ENCODE results near the gene CNTROB. TPM values are rescaled to one million over a fixed set of nuclear protein-coding genes. Genes with fewer than 3 reads are reported as not detected.

The CNTROB gene
- total and polyA plus RNA-seq, 10 of the 15 experiments (the other 5 are each of a cell fraction or from before 2014, with no cell fraction given): 2.0 to 36.2 (median 28.2) TPM

DNA sequence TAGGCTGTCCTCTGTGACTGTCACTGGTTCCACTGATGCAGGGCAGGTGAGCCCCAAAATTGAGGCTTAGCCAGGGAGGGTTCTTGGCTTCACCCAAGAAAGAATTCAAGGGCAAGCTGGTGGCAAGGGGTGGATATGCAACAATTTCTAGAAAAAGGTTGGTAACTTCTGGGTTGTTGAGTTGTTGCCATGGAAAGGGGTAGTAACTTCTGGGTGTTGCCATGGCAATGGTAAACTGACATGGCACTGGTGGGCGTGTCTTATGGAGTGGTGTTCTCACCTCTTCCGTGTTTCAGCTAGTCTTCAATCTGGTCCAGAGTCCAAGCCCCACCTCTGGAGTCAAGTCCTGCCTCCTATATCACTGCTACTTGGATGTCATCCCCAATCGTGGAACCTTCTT lies 60.9 kb downstream of the CNTROB start (continued):
- TF ChIP-seq, protein P1, sequence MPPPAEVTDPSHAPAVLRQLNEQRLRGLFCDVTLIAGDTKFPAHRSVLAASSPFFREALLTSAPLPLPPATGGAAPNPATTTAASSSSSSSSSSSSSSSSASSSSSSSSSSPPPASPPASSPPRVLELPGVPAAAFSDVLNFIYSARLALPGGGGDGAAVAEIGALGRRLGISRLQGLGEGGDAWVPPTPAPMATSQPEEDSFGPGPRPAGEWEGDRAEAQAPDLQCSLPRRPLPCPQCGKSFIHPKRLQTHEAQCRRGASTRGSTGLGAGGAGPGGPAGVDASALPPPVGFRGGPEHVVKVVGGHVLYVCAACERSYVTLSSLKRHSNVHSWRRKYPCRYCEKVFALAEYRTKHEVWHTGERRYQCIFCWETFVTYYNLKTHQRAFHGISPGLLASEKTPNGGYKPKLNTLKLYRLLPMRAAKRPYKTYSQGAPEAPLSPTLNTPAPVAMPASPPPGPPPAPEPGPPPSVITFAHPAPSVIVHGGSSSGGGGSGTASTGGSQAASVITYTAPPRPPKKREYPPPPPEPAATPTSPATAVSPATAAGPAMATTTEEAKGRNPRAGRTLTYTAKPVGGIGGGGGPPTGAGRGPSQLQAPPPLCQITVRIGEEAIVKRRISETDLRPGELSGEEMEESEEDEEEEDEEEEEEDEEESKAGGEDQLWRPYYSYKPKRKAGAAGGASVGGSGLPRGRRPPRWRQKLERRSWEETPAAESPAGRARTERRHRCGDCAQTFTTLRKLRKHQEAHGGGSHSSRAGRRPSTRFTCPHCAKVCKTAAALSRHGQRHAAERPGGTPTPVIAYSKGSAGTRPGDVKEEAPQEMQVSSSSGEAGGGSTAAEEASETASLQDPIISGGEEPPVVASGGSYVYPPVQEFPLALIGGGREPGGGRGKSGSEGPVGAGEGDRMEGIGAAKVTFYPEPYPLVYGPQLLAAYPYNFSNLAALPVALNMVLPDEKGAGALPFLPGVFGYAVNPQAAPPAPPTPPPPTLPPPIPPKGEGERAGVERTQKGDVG (CRISPR knock-in tag; IDR thresholded peaks at IDR 0.05): no peak

DNA sequence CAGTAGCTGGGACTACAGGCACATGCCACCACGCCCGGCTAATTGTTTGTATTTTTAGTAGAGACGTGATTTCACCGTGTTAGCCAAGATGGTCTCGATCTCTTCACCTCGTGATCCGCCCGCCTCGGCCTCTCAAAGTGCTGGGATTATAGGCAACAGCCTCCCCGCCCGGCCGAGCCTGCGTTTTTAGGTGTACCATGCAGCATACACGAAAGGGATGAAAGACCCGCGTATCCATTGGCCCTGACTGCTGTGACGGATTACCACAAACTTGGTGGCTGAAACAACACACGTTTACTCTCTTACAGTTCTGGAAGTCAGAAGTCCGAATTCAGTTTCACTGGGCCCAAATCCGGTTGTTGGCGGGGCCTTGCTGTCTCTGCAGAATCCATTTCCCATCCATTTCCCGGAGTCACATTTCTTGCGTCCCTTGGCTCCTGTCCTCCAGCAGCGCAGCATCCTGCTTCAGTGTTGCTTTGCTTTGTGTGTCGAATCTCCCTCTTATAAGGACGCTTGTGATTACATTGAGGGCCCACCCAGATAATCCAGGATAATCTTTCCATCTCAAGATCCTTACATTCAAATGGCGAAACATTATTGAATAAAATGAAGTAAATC lies 62.1 kb downstream of the CNTROB start:
- intact Hi-C loops (cut with micrococcal nuclease; ENCODE audit: unreplicated experiment): no loop called here
- in situ Hi-C loops (cut with MboI): no loop called here
- TF ChIP-seq RCOR1 (conservative IDR thresholded peaks at IDR 0.05; ENCODE audit: low read depth, low read length) (no peak), ZNF622 (IDR thresholded peaks at IDR 0.05) (no peak), POU2F2 (IDR thresholded peaks at IDR 0.05; ENCODE audit: borderline replicate concordance, low read depth, low read length) (no peak), SUPT20H (IDR thresholded peaks at IDR 0.05; ENCODE audit: borderline replicate concordance, control insufficient read depth, low read depth, low read length) (no peak), CBX5 (IDR thresholded peaks at IDR 0.05; ENCODE audit: low read depth) (no peak), TBL1XR1 (IDR thresholded peaks at IDR 0.05; ENCODE audit: low read depth, low read length) (no peak), BRCA1 (IDR thresholded peaks at IDR 0.05; ENCODE audit: low read depth, low read length) (no peak), YBX1 (IDR thresholded peaks at IDR 0.05) (no peak), TARDBP (IDR thresholded peaks at IDR 0.05; ENCODE audit: borderline replicate concordance) (no peak), JUND (IDR thresholded peaks at IDR 0.05; ENCODE audit: low read depth, low read length) (no peak), KDM1A (IDR thresholded peaks at IDR 0.05; ENCODE audit: borderline replicate concordance) (no peak), RB1 (IDR thresholded peaks at IDR 0.05; ENCODE audit: borderline replicate concordance) (no peak)
- TF ChIP-seq, protein P2, sequence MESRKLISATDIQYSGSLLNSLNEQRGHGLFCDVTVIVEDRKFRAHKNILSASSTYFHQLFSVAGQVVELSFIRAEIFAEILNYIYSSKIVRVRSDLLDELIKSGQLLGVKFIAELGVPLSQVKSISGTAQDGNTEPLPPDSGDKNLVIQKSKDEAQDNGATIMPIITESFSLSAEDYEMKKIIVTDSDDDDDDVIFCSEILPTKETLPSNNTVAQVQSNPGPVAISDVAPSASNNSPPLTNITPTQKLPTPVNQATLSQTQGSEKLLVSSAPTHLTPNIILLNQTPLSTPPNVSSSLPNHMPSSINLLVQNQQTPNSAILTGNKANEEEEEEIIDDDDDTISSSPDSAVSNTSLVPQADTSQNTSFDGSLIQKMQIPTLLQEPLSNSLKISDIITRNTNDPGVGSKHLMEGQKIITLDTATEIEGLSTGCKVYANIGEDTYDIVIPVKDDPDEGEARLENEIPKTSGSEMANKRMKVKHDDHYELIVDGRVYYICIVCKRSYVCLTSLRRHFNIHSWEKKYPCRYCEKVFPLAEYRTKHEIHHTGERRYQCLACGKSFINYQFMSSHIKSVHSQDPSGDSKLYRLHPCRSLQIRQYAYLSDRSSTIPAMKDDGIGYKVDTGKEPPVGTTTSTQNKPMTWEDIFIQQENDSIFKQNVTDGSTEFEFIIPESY (IDR thresholded peaks at IDR 0.05): no peak
- TF ChIP-seq, protein P3, sequence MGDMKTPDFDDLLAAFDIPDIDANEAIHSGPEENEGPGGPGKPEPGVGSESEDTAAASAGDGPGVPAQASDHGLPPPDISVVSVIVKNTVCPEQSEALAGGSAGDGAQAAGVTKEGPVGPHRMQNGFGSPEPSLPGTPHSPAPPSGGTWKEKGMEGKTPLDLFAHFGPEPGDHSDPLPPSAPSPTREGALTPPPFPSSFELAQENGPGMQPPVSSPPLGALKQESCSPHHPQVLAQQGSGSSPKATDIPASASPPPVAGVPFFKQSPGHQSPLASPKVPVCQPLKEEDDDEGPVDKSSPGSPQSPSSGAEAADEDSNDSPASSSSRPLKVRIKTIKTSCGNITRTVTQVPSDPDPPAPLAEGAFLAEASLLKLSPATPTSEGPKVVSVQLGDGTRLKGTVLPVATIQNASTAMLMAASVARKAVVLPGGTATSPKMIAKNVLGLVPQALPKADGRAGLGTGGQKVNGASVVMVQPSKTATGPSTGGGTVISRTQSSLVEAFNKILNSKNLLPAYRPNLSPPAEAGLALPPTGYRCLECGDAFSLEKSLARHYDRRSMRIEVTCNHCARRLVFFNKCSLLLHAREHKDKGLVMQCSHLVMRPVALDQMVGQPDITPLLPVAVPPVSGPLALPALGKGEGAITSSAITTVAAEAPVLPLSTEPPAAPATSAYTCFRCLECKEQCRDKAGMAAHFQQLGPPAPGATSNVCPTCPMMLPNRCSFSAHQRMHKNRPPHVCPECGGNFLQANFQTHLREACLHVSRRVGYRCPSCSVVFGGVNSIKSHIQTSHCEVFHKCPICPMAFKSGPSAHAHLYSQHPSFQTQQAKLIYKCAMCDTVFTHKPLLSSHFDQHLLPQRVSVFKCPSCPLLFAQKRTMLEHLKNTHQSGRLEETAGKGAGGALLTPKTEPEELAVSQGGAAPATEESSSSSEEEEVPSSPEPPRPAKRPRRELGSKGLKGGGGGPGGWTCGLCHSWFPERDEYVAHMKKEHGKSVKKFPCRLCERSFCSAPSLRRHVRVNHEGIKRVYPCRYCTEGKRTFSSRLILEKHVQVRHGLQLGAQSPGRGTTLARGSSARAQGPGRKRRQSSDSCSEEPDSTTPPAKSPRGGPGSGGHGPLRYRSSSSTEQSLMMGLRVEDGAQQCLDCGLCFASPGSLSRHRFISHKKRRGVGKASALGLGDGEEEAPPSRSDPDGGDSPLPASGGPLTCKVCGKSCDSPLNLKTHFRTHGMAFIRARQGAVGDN (IDR thresholded peaks at IDR 0.05): no peak

More for the DNA sequence above, 62.1 kb downstream of the CNTROB start:
- Histone ChIP-seq H3K36me3 (ENCODE audit: control insufficient read depth in 2 of 2, insufficient read depth in 2 of 2, low read length in 1 of 2) (no peaks in the 10 kb centered on the region), H3K27me3 (replicated peaks in 1 of 2; ENCODE audit: control insufficient read depth in 2 of 2, insufficient read depth in 2 of 2, low read length in 1 of 2) (no peaks in the 10 kb centered on the region), H3K4me2 (ENCODE audit: control insufficient read depth, insufficient read depth) (no peak overlapping the region), H3K9me3 (replicated peaks; ENCODE audit: control insufficient read depth, insufficient read depth, low read length) (no peaks in the 10 kb centered on the region), H4K20me1 (ENCODE audit: control insufficient read depth, insufficient read depth) (no peaks in the 10 kb centered on the region), H3K9ac (ENCODE audit: control insufficient read depth, insufficient read depth, low read length) (no peak overlapping the region), H3K4me3 (no peak overlapping the region), H3K79me2 (ENCODE audit: control insufficient read depth, insufficient read depth, low read length) (no peaks in the 10 kb centered on the region), H3K4me1 (ENCODE audit: control insufficient read depth, insufficient read depth, low read length) (peaks cover 10% of the 10 kb centered on the region), H2AFZ (ENCODE audit: control insufficient read depth, low read depth, low read length) (no peak overlapping the region), H3K27ac (ENCODE audit: control insufficient read depth, insufficient read depth) (no peak overlapping the region)
- WGBS (ENCODE audit: insufficient coverage, insufficient replicate concordance, low lambda C conversion rate, missing lambda C conversion rate): 59% methylated on average over 27 of the region's 27 CpGs
- no peak for DNase-seq (ENCODE audit: low read depth, low spot score)
- SMC1A ChIA-PET (ENCODE audit: uncharacterized antibody, unreplicated experiment): no interaction called here
- RAD21 ChIA-PET (ENCODE audit: unreplicated experiment): no interaction called here
- BruUV-seq (replicated peaks): no TSS peak
- CTCF ChIA-PET: interaction anchor here (0.8 to 1.9 kb wide), 5 partner anchors 8 to 137 kb away, joined by 3 to 12 read pairs (median 7); partner anchors contain the start of genes CYB5D1, GUCY2D and NAA38
- FAIRE-seq: no peak
- POLR2A ChIA-PET: no interaction called here
- ATAC-seq: no peak
